NCI-H345 treated with DMSO at 0.1 percent for 48 hours (cell line): Measurements from ENCODE around the gene GJA9.
A peak's percentile ranks its signal among the peaks of the same experiment; 100 is the strongest.
"Not testable (repeated sequence)": the region's sequence is repeated elsewhere in the genome, so short reads cannot be mapped to it uniquely, and the experiment has no call there.

Experiments used
- DNase-seq: peaks from one replicate; lab custom pipeline; 2025; ENCODE audit not compliant: unreplicated experiment; lab: John Stamatoyannopoulos, UW

The GJA9 gene

GRCh38 chr1:38875811-38876210 lies 5.6 kb downstream of the GJA9 start:
- no peak for DNase-seq

GRCh38 chr1:38873027-38873969 lies 8.1 kb downstream of the GJA9 start, which contains the start of gene MYCBP:
Gene MYCBP, minus strand, starts transcription at chr1:38873348. Its CDS starts 43 bp downstream, at chr1:38873305.
- DNase-seq = peak; percentile 91

GRCh38 chr1:38872401-38873026 lies 8.9 kb downstream of the GJA9 start:
- DNase-seq = no peak

- no peak for DNase-seq
Measured at GRCh38 chr1:38870996-38871395, 10.4 kb downstream of the GJA9 start.

- no peak for DNase-seq
Measured at GRCh38 chr1:38867208-38867607, 14.2 kb downstream of the GJA9 start.

- no peak for DNase-seq
Measured at GRCh38 chr1:38865112-38865715, 16.2 kb downstream of the GJA9 start.

GRCh38 chr1:38860454-38860795 lies 21.0 kb downstream of the GJA9 start:
- no peak for DNase-seq

GRCh38 chr1:38859561-38860453 lies 21.6 kb downstream of the GJA9 start, which contains the start of gene RRAGC:
Gene RRAGC, minus strand, starts transcription at chr1:38859772. Its CDS starts 126 bp downstream, at chr1:38859646.
- peak; percentile 89 for DNase-seq

GRCh38 chr1:38858833-38859560 lies 22.4 kb downstream of the GJA9 start:
- no peak for DNase-seq

GRCh38 chr1:38852780-38853179 lies 28.6 kb downstream of the GJA9 start:
- DNase-seq = no peak

GRCh38 chr1:38848071-38848470 lies 33.3 kb downstream of the GJA9 start:
- DNase-seq = no peak

GRCh38 chr1:38846210-38846609 lies 35.2 kb downstream of the GJA9 start:
- no peak for DNase-seq

- not testable (repeated sequence) for DNase-seq
Measured at GRCh38 chr1:38845088-38845487, 36.3 kb downstream of the GJA9 start.

GRCh38 chr1:38840281-38840680 lies 41.1 kb downstream of the GJA9 start:
- no peak for DNase-seq

GRCh38 chr1:38839363-38839762 lies 42.0 kb downstream of the GJA9 start:
- DNase-seq = no peak

GRCh38 chr1:38836316-38836715 lies 45.1 kb downstream of the GJA9 start:
- DNase-seq = not testable (repeated sequence)

GRCh38 chr1:38834937-38835827 lies 46.2 kb downstream of the GJA9 start:
- peak; percentile 80 for DNase-seq

- no peak for DNase-seq
Measured at GRCh38 chr1:38834221-38834782, 47.1 kb downstream of the GJA9 start.

GRCh38 chr1:38833146-38833545 lies 48.2 kb downstream of the GJA9 start:
- no peak for DNase-seq
